IPS-18c (cell line): ENCODE measurements around the gene FAM241A.
"Not testable (repeated sequence)": the region's sequence is repeated elsewhere in the genome, so short reads cannot be mapped to it uniquely, and the experiment has no call there.

ENCODE experiments used
- H3K4me3 ChIP-seq: 2 replicates; pipeline ENCODE4 v1.7.0; 2013; ENCODE audit warnings: low read depth, mild to moderate bottlenecking, low read length, moderate library complexity; ENCODE audit not compliant: insufficient read depth
- H3K9me3 ChIP-seq: one replicate; pipeline ENCODE4 v1.6.1; 2013; ENCODE audit warnings: mild to moderate bottlenecking, low read length, moderate library complexity; ENCODE audit not compliant: control insufficient read depth, insufficient read depth

FAM241A gene

GRCh38 chr4:112185740-112186670 is 40.8 kb downstream of the FAM241A start:
- no peak overlapping the region for H3K4me3 ChIP-seq
- no peaks in the 10 kb centered on the region for H3K9me3 ChIP-seq

GRCh38 chr4:112189754-112190153 is 44.5 kb downstream of the FAM241A start:
- no peak overlapping the region for H3K4me3 ChIP-seq
- H3K9me3 ChIP-seq, result no peaks in the 10 kb centered on the region

DNA sequence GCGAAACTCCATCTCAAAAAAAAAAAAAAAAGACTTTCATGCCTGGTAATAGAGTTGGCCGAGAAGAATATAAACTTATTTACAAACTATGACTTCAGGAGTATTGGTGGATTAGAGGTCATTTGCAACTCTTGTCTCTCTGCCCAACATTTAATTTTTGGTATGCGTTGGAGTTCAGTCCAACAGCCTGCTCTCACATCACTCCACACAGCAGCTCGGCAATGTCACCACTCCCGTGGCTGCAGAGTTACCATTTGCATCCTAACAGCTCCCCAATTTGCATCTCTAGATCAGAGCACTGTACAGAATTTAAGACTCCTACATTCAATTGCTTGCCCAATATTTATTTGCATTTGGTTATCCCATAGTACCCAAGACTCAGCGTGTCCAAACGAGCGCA is 45.4 kb downstream of the FAM241A start:
- H3K9me3 ChIP-seq, result no peaks in the 10 kb centered on the region
- H3K4me3 ChIP-seq, result no peak overlapping the region

DNA sequence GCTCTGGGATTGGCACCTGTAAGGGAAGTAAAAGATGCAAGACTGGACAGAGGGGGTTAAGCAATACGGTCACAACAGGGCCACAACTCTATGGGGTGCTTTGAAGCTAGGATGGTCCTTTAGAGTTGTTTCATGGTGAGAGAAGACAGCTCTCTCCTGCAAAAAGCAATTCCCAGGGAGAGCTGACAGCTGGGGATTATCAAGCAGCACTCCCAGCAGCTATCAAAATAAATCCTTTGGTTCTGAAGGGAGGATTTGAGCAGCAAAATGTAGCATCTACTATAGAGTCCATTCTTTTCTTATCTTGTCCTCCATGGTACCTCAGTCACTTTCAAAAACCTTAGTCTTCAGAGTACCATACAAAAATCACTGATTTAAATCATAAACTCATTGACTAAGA is 51.2 kb downstream of the FAM241A start:
- Histone ChIP-seq H3K9me3 (no peaks in the 10 kb centered on the region), H3K4me3 (no peak overlapping the region)

DNA sequence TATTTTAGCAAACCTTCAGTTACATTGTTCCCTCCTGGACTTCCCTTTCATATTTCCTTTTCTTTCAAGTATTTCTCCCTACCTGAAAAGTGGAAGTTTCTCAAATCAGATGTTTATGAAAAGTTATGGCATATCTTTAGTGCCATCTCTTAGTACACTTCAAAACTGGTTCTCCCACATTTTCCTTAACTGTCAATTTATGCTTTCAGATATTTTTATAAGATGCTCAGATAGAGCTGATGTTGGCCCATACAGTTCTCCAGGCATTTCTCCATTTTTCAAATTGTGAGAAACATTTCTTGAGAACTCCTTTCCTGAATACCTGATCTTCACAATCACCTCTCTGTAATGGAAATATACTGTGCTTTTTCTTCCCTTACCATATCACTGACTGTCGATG is 53.8 kb downstream of the FAM241A start:
- no peaks in the 10 kb centered on the region for H3K9me3 ChIP-seq
- no peak overlapping the region for H3K4me3 ChIP-seq

DNA sequence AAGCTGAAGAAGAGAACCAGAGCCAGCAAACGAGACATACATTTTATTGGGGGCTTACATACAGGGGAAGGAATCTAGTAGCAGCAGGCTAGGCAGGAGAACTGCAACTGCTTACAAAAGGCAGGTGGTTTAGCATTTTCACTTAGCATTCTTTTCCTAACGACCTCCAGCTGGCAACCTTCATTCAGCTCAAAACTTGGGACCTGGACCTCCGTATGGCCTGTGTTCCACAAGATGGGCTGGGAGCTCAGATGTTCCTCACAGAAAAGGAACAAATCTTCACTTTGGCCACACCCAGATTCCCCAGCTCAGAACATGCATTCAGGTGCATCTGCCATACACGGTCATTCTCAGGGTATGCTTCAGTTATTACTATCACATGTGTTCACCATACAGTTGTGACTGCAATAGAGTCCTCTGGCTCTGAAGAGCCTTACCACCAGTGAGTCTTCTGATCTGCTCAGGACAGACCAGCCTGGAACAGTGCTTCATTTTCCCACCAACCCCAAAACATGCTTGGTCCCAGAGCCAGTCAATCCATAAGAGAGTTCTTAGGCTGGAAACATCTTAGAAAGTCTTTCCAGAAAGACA is 56.8 kb downstream of the FAM241A start:
- no peak overlapping the region for H3K4me3 ChIP-seq

DNA sequence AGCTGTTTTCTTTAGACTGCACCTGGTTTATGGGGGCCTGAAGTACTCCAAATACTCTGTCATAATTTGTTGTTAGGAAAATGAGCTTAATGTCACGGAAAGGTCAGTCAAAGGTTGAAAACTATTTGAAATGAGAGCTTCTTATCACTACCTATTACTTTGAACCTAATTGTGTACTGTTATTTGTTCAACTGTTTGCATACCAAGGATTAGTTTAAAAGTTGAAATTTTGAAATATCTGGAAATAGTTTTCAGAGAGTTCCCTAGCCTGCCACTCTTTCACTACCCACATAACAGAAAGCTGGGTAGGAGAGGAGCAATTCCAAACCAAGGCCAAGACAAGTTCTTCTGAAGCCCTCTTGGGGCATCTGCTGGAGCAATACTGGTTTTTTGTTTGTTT is 58.3 kb downstream of the FAM241A start:
- H3K9me3 ChIP-seq, result no peaks in the 10 kb centered on the region
- no peak overlapping the region for H3K4me3 ChIP-seq

More for the DNA sequence above, 56.8 kb downstream of the FAM241A start:
- H3K9me3 ChIP-seq, result no peaks in the 10 kb centered on the region

- H3K9me3 ChIP-seq, result no peaks in the 10 kb centered on the region
- no peak overlapping the region for H3K4me3 ChIP-seq
These were observed 61.2 kb downstream of the FAM241A start for GRCh38 chr4:112206431-112206830.

DNA sequence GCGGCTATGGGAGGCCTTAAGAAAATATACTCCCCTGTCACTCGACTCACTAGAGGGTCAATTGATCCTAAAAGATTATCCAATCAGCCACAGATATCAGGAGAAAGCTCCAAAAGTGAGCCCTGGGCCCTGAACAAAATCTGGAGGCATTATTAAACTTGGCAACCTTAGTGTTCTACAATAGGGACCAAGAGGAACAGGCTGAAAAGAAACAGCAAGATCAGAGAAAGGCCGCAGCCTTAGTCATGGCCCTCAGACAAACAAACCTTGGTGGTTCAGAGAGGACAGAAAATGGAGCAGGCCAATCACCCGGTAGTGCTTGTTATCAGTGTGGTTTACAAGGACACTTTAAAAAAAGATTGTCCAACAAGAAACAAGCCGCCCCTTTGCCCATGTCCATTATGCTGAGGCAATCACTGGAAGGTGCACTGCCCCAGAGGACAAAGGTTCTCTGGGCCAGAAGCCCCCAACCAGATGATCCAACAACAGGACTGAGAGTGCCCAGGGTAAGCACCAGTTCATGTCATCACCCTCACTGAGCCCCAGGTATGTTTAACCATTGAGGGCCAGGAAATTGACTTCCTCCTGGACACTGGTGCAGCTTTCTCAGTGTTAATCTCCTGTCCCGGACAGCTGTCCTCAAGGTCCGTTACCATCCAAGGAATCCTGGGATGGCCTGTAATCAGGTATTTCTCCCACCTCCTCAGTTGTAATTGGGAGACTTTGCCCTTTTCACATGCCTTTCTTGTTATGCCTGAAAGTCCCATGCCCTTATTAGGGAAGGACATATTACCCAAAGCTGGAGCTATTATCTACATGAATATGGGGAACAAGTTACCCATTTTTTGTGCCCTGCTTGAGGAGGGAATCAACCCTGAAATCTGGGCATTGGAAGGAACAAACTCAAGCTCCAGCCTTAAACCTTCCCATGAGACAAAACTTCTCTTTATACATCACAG is 63.2 kb downstream of the FAM241A start:
- not testable (repeated sequence) for H3K4me3 ChIP-seq, H3K9me3 ChIP-seq

- no peak overlapping the region for H3K4me3 ChIP-seq
These were observed 65.5 kb downstream of the FAM241A start for GRCh38 chr4:112210777-112211176.

GRCh38 chr4:112213091-112213490 is 67.8 kb downstream of the FAM241A start:
- Histone ChIP-seq H3K4me3 (no peak overlapping the region), H3K9me3 (no peaks in the 10 kb centered on the region)

More at GRCh38 chr4:112210777-112211176, 65.5 kb downstream of the FAM241A start:
- H3K9me3 ChIP-seq, result no peaks in the 10 kb centered on the region

DNA sequence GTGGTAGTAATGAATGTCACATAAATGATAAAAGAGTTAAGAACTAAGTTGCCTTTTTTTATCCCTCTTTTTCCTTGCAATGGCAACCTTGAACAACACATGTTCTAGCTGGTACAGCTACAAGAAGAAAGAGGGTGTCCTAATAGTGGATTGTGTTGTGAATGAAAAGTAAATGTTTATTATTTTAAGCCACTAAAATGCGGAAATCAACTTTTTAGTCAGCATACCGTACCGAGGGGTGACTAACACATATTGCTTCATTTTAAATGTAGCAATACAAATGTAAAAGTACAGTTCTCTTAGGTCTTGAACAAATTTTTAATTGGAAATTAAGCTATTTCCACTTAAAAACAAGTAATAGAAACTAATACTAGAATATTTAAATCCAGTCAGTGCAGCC is 68.6 kb downstream of the FAM241A start:
- Histone ChIP-seq H3K4me3 (no peak overlapping the region), H3K9me3 (no peaks in the 10 kb centered on the region)

- no peak overlapping the region for H3K4me3 ChIP-seq
- no peaks in the 10 kb centered on the region for H3K9me3 ChIP-seq
These were observed 69.4 kb downstream of the FAM241A start for GRCh38 chr4:112214390-112215264.

- Histone ChIP-seq H3K4me3 (no peak overlapping the region), H3K9me3 (no peaks in the 10 kb centered on the region)
These were observed 74.6 kb downstream of the FAM241A start for GRCh38 chr4:112219826-112220366.

GRCh38 chr4:112222219-112222955 is 77.1 kb downstream of the FAM241A start:
- Histone ChIP-seq H3K9me3 (no peaks in the 10 kb centered on the region), H3K4me3 (no peak overlapping the region)

- Histone ChIP-seq H3K4me3 (no peak overlapping the region), H3K9me3 (no peaks in the 10 kb centered on the region)
These were observed 79.9 kb downstream of the FAM241A start for GRCh38 chr4:112225157-112225556.
